GM18505 (cell line): Measurements from ENCODE around the gene NEIL1.
"Not testable (repeated sequence)": the region's sequence is repeated elsewhere in the genome, so short reads cannot be mapped to it uniquely, and the experiment has no call there.

Experiments
- ATAC-seq: cut with Tn5 transposase; IDR thresholded peaks from one replicate; pipeline ENCODE4 v1.9.1; 2021; ENCODE audit not compliant: unreplicated experiment
- POLR2A ChIP-seq: IDR thresholded peaks from 4 replicates; pipeline ENCODE4 v1.6.1; 2011; ENCODE audit warnings: borderline replicate concordance; ENCODE audit not compliant: insufficient read depth, insufficient read length; ENCODE audit errors: extremely low read depth

Gene NEIL1

DNA sequence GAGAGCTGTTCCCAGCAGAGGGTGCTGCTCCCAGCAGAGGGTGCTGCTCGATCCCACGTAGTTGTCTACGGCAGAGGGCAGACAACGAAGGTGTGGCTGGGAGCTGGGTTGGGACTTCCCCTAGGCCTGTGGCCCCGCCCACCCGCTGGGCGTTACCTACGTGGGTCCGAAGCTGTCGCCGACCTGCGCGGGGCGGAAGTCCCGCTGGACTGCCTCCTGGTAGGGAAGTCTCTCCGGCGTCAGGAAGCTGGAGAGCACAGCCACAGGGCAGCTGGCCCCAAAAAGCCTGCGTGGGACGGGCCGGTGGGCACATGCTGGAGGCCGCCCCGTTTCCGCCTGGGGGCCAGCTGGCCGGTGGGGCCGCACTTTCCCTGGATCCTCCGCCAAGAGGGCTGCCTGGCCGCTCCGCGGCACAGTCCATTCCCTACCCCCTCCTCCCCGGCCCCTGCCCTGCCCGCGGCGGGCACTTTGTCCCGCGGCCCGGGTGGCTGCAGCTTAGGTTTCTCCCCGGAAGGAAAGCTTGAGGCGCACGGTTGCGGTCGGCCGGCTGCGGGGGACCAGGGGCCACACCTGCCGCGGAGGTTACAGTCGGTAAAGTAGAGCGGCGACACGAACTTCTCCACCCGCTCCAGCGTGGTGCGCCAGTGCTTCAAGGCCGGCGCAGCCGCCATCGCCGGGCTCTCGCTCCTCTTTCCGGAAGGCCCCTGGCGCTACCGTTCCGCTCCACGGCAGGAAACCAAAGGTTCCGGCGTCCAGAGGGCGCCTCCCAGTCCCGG, 21.3 kb downstream of the NEIL1 start, which contains the start of gene MAN2C1:
Gene MAN2C1 (minus strand): TSS at position 695 of the 776 bp plus-strand sequence. CDS start 24 bp downstream, at position 671.
- peak; percentile 87 for ATAC-seq
- TF ChIP-seq POLR2A: peak; percentile 98

DNA sequence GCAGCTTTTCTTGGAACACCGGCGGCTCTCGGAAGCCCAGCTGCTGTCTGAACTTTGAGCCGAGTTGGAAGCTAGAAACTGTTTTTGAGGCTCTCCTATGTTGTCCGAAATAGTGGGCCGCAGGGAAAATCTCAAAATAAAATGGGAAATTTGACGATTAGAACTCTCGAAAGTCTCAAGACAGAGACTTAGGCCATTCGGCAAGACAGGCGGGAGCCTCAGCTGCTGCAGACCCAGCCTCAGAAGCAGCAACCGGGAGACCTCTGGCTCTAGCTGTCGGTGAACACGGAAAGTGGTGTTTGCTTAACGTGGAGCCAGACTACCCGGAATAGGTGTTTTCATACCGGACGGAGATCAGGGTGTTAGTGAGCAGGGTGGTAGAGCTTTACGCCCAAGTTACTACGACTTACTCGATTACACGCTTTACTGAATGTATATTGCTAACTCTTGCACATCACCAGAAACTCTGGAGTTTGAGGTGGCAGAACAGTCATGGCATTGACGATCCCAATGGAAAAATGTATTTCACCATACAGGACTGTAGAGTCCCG, 21.9 kb downstream of the NEIL1 start:
- ATAC-seq: peak; percentile 5
- TF ChIP-seq POLR2A: no peak

DNA sequence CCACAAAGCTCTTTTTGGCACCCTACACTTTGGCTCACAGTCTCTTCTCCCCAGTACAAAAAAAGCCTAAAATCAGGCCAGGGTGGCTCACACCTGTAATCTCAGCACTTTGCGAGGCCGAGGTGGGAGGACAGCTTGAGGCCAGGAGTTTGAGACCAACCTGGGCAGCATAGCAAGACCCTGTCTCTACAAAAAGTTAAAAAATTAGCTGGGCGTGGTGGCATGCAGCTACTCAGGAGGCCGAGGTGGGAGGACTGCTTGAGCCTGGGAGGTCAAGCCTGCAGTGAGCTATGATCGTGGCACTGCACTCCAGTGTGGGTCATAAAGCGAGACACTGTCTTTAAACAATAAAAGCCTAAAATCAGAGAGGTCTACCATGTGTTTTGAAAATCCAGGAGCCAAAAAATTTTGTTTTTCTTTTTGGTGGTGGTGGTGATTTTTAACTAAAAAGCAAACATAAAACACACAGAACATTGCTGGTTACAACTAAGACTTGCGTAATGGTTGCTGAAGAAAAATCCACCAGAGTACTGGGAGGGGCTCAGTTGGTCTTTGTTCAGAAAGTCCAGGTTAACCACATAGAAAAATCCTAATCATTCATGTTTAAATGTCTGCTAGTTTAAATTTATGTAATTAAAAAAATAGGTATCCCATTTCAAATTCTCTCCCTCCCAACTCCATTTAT, 23.2 kb downstream of the NEIL1 start:
- TF ChIP-seq POLR2A: no peak
- no peak for ATAC-seq

DNA sequence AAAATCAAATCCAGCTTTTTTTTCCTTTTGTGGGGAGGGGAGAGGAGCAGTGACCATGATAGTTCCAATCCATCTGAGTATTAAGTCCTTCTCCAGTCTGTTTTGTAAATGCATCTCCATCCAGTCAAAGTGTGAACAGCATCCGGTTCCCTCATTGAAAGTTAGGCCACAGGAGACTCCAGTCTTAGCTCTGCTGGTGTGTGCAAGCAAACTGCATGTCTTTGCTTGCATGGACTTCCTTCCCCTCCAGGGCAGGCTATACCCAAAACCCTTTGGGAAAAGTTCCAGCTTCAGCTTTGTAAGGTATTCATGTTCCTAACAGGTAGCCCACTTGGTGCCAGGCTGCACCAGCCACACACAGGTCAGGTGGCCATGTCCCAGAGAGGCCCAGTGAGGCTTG, 24.6 kb downstream of the NEIL1 start:
- ATAC-seq: no peak
- TF ChIP-seq POLR2A: no peak

DNA sequence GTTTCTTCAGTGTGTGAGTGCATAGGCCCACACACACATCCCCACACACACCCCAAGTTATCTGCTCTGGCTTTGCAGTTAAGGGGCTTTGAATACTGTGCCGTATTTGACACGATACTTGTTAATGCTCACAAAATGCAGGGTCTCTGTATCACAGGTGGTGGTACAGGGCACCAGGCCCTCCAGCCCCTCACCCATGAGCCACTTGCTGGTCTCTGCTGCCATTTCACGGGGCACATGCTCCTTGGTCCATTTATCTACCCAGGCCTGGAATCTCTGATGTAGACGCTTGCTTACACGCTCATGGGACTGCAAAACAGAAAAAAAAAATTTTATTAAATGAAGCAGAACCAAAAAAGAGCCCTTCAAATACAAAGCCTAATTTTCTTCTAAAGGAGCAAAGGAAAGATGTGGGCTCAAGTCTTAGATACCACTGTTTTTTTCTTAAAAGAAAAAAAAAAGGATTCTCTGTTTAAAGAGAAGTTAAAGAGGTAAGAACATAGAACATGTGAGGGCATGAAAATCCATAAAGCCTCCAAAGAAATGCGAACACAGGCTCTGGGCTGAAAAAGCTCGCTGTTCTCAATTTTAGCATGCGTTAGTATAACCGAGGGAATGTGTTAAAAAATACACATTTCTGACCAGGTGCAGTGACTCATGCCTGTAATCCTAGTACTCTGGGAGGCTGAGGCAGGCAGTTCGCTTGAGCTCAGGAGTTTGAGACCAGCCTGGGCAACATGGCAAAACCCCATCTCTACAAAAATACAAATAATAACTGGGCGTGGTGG, 25.3 kb downstream of the NEIL1 start:
- TF ChIP-seq POLR2A: no peak
- no peak for ATAC-seq

DNA sequence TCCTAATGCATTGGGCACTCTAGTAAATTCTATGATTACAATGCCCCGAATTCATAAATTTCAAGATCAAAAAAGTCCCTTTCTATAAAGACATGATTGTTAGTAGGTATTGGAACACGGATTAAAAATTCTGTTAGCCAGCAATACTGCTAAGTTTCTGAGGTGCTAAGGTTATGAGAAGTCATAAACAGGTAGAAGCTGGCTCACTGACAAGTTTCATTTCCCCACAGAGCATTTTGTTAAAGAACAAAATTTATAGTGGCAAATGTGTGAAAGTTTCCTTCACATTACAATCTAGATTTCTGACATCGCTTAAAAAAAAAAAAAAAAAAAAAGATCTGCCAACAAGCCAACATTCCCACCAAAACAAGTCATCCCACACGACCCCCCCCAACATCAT, 33.9 kb downstream of the NEIL1 start:
- no peak for TF ChIP-seq POLR2A
- ATAC-seq: no peak

DNA sequence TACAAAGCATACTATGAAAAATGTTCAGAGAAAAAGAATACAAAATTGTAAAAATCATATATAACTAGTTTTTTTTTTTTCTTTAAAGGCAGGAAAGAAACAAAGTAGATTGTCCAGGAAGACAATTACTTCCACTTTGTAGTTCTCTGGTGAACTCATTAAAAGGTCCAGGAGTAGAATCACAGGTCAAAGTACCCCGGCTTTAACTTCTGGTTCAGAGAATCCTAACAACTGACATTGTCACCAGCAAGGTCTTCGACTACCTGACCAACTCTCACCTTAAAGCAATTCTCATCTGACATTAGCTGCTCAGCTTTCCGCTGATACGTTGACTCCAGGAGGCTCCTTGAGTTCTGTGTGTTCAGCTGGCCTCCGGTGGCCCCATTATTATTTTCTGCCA, 37.1 kb downstream of the NEIL1 start:
- ATAC-seq: not testable (repeated sequence)

DNA sequence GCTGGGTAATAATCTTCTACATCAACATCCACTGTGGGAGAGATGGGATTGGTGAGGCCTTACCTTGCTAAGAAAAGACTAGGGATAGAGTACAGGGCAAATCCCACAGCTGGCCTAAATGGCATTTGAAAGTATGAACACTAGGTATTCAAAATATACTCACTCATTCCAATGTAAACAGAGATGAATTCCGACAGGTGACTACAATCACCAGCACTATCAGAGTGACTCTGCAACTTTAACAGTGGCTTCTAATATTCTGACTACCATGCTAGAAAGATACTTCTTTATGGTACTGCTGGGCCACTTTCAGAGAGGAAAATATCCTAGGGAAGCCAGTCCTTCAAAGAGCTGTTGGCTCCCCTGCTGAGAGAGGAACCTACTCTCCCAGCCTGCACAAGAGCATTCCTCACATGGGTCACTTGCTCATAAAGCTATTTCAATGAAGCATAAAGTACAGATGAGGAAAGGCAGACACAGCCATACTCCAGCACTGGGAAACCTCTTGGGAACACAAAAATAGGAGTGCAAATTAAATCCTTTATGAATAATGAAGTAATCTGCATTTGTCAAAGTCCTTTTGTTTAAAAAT, 43.0 kb downstream of the NEIL1 start:
- TF ChIP-seq POLR2A: no peak
- no peak for ATAC-seq

DNA sequence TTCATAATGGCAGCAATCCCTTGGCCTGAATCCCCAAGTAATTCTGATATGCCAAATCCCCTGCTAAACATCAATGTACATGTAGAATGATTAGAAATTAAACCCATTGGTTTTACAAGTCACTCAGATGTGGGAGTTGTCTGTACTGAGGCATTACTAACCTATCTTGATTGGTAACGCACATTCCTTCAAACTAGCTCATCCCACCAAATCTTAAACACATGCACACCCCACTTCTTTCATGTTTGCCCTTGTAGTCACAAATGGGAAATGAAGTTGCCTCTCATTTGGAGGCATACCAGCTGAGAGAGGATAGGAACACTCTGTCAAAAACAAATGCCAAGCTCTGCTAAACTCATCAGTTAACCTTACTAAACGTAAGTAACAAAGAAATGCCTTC, 50.7 kb downstream of the NEIL1 start:
- TF ChIP-seq POLR2A: no peak
- no peak for ATAC-seq

DNA sequence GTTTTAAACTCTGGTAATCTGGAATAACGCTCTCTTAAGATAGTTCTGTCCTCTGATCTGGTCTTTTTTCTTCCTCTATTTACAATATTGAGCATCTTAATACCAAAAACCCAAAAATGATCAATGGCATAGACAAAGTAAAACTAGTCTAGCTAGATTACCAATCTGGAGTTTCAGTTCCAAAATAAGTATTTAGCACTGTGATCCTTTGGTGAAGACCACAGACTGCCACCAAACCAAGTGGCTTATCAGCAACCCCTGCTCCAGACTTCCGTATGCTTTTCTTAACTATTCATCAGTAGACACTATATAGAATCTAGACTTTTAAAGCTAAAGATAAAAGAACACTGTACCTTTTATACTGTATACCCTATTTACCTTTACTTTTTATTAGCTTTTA, 57.1 kb downstream of the NEIL1 start:
- no peak for TF ChIP-seq POLR2A
- no peak for ATAC-seq
